NCI-H1694 (cell line): ENCODE data around the gene NDUFA13.

ENCODE experiments used
- DNase-seq: peaks from one replicate; lab custom pipeline; 2025; lab: John Stamatoyannopoulos, UW

The NDUFA13 gene

DNA sequence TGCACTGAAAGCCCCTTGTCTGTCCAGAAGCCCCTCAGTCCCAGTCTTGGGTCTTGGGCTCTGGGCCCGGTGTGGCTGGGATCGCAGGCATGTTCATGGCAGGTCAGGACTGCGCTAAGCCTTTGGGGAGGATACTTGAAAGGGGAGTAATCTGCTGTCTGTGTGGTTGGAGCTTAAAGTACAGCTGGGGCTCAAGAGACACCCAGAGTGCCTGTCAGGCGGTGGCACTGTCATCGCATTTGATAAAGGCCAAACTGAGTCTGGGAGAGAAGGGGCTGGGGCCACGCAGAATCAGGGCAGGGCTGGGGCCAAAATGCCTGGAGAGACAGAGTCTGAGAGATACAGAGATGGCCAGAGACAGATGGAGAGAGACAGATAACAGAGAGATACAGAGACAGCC lies 17.8 kb downstream of the NDUFA13 start:
- DNase-seq: no peak

DNA sequence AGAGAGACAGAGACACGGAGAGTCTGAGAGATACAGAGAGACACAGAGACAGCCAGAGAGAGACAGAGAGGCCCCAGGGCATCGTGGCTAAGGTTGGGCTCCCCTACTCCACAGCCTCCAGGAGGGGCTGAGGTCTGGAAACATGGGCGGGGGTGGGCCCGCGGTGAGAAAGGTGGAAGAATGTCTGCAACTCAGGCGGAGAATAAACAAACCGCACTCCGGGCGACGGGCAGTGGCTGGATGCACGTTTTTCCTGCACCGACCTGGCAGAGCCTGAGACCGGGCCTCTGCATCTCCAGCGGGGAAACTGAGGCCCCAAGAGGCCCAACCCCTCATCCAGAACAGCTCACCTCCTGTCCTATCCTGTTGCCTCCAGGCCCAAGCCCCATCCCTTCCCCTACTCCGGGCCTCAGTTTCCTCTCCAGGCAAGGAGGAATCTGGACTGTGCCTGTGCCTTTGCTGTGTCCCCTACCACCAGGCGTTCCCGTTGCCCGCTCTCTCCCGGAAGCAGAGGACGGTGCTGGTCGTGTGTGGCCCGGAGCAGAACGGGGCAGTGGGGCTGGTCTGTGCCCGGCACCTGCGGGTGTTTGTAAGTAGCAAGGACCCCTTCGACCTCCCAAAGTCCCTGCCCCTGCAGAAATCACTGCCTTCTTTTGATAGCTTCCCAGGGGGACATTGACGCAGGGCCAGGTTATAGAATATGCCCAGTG lies 18.7 kb downstream of the NDUFA13 start:
- DNase-seq: no peak

DNA sequence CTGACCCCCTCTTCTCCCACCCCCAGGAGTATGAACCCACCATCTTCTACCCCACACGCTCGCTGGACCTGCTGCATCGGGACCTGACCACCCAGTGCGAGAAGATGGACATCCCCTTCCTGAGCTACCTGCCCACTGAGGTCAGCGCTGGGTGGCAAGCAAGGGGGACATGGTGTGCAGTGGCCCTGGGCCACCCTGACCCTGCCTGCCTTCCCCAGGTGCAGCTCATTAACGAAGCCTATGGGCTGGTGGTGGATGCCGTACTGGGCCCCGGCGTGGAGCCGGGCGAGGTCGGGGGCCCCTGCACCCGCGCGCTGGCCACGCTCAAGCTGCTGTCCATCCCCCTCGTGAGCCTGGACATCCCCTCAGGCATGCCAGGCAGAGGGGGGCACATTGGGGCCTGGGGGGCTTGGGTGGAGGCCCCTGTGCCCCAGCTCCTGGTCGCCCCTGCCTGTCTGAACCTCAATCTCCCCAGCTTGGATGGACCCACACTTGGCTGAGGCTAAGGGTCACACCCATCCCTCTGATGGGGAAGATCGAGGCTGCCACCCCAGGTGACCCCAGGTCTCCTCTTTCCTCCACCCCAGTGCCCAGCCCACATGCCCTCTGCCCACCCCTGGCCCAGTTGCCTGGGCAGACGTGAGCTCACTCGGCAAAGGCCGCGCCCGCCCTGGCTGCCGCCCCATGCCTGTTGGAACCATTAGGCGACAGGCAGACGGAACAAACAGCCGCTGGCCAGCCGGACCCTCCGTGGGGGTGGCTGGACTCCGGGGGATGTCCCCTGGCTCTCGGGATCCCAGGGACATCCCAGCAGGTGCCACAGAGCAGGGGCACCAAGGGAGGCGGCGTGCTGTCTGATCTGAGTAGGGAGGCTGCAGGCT lies 19.5 kb downstream of the NDUFA13 start:
- no peak for DNase-seq

DNA sequence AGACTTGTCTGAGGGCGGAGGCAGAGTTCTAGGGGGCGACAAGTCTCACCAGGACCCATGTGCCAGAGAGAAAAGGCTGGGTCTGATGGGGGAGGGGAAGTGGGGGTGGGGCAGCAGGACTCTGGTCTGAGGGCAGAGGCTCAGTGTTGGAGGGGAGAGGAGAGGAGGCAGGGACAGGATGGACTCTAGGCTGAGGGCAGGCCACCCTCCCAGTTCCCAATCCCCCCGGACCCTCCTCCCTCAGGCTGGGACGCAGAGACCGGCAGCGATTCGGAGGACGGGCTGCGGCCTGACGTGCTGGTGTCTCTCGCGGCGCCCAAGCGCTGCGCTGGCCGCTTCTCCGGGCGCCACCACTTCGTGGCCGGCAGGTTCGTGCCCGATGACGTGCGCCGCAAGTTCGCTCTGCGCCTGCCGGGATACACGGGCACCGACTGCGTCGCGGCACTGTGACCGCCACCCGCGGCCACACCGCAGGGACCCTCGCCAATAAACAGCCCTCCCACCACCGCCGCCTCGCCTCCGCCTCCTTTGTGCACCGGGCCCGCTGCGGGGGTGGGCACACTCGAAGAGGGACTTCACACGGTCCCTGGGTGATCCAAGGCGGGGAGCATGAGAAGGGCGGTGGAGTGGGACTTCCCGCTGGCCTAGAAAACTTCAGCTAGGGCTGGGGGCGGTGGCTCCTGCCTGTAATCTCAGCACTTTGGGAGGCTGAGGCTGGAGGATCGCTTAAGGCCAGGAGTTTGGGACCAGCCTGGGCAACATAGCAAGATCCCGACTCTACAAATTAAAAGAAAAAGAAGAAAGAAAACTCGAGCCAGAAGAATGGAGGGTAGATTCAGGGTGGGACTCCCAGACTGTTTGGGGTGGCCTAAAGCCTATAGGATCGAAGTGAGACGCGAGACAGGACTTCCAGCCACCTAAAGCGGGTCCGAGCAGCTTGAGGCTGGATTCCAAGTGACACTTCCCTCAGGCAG lies 21.3 kb downstream of the NDUFA13 start:
- no peak for DNase-seq

DNA sequence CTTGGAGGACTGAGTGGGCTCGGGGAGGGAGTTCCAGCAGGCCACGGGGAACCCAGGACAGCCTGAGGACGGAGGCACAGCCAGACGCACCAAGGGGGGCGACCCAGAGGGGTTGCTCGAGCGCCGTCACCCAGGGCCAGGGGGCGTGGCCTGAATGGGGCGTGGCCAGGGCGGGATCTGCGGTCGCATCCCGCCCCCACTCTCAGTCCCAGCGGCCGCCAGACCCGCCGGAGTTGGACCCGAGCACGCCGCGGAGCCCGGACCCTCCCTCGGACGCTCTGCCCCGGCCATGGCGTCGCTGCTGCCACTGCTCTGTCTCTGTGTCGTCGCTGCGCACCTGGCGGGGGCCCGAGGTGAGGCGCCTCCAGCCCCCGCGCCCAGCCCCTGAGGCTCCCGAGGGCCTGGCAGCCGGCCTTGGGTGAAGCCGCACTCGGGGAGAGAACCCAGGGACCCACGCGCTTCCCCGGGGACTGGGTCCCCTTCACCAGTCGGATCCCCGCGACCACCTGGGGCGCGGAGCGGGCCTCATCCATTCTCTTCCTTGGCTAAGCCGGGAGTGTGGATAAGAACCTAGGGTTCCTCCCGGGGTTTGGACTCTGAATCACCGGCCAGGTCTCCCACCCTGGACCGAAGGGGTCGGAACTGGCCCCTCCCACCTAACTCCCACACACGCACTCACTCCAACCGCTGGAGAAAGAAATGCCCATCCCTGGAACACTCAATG lies 22.2 kb downstream of the NDUFA13 start, which contains the start of gene CILP2:
Gene CILP2 (plus strand): TSS at position 205 of the 724 bp plus-strand sequence. CDS start 85 bp downstream, at position 290.
- peak; percentile 19 for DNase-seq

DNA sequence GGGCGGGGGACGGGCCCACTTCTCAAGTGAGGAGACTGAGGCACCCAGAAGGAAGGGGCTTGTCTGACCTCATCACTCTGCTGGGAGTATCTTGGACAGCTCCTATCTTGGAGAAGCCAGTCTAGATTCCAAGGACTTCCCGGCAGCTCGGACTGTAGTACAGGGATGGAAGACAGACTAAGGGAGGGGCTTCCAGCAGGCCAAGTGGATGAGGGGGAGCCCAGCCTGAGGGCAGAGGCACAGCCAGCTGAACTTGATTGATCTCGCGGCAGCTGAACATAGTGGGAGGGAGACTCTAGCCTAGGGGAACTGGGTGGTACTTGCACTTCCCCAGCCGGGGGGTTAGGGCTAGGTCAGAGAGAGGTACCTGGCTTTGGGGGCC lies 22.8 kb downstream of the NDUFA13 start:
- no peak for DNase-seq

DNA sequence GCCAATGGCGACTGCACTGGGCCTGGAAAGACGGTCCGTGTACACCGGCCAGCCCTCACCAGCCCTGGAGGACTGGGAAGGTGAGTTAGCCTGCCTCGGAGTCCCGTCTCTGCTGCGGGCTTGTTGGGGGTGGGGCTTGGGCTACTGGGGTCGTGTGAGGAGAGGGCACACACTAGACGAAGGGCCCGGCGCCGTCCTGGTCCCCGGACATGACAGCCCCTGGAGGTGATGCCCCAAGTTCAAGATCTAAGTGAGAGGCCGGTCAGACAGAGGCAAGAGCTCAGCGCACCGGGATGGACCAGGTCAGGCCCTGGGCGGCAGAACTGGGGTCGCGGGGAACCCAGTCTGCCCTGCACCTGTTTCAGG lies 23.7 kb downstream of the NDUFA13 start:
- DNase-seq: no peak

DNA sequence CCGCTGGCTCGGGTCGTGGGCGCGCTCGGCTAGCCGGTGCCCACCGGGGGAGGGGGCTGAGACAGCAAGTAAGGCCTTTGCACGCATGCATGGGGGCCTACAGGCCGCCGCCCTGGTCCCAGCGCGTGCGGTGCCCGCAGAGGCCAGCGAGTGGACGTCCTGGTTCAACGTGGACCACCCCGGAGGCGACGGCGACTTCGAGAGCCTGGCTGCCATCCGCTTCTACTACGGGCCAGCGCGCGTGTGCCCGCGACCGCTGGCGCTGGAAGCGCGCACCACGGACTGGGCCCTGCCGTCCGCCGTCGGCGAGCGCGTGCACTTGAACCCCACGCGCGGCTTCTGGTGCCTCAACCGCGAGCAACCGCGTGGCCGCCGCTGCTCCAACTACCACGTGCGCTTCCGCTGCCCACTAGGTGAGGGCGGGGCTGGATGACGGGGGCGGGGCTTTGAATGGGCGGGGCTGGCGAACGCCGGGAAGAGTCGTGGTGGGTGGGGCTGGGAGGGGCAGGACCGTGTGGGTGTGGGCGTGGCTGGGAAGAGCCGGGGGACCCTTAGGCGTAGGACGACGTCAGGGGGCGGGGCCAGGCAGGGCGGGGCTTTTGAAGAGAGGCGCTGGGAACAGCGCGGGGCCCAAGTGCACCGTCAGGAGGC lies 24.2 kb downstream of the NDUFA13 start:
- no peak for DNase-seq

DNA sequence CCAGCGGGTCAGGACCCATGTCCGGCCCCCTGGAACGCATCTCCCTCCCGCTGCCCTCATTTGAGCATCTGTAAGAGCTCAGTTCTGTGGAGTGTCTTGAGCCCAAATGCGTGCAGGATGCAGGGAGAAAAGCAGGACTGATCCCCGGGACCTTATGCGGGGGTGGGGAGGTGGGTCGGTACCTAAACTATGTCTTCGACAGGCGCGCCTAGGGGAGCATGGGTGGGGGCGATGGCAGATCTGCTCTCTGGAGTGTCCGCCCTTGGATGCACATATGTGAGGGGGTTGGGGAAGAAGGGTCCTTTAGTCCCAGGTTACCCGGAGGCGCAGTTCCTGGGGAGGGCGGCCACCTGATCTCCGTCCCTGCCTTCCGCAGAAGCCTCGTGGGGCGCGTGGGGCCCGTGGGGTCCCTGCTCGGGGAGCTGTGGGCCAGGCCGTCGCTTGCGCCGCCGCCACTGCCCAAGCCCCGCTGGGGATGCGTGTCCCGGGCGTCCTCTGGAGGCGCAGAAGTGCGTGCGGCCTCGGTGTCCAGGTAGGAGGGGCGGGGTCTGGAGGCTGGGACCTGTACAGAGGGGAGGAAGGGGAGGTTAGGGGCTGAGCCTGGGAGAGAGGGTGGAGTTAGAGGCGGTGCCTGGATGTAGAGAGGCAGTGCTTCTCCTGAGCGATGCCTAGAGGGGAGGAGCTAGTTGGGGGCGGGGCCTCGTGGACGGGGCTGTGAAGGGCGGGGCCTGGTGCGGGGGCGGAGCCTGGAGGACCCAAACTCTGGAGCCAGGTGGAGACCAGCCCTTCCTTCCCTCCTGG lies 24.9 kb downstream of the NDUFA13 start:
- no peak for DNase-seq

DNA sequence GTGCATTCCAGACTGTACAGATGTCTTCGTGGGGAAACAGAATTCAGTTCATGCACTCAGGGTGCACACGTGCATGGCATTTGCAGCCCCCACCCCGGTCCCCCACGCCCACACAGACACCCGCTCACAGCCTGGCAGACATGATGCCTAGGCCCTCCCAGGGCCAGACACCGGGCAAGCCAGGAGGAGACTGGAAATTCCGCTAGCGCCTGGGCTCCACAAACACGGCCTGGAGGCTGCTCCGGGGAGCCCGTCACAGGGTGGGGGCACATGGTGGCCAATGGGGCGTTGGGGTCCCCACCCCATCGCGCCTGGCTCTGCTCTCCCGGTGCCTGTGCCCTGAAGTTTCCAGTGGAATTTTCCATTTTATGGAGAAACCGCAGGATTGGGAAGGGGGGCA lies 25.6 kb downstream of the NDUFA13 start:
- DNase-seq: no peak

DNA sequence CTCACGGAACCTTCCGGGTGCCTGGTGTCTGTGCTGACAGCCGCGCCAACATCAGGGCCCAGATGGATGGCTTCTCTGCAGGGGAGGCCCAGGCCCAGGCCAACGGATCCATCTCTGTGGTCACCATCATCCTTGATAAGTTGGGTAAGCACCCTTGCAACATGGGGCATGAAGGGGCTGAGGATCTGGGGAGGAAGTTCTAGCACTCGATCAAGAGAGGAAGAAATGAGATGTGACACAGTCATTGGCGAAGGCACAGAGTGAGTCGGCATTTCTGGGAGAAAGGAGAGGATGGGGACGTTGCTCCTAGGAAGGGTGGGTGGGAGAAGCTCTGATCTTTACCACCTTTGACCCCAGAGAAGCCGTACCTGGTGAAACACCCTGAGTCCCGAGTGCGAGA lies 26.5 kb downstream of the NDUFA13 start:
- no peak for DNase-seq

DNA sequence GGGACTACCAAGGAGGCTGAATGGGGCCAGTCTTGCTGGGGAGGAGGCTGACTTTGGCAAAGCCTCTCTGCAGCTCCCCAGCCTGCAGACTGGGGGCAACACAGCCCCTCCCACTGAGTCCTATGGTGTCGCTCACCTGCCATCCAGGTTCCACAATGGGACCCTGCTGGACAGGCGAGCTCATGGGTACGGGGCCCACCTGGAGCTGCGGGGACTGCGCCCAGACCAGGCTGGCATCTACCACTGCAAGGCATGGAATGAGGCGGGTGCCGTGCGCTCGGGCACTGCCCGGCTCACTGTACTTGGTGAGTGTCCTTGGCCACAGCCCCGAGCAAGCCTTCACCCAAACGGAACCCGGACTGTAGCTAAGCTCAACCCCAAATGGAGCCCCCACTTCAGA lies 27.1 kb downstream of the NDUFA13 start:
- DNase-seq: no peak

DNA sequence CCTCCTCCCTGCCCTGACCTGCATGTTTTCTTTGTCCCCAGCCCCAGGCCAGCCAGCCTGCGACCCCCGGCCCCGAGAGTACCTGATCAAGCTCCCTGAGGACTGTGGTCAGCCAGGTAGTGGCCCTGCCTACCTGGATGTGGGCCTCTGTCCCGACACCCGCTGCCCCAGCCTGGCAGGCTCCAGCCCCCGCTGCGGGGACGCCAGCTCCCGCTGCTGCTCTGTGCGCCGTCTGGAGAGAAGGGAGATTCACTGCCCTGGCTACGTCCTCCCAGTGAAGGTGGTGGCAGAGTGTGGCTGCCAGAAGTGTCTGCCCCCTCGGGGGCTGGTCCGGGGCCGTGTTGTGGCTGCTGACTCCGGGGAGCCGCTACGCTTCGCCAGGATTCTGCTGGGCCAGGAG lies 27.6 kb downstream of the NDUFA13 start:
- DNase-seq: no peak

DNA sequence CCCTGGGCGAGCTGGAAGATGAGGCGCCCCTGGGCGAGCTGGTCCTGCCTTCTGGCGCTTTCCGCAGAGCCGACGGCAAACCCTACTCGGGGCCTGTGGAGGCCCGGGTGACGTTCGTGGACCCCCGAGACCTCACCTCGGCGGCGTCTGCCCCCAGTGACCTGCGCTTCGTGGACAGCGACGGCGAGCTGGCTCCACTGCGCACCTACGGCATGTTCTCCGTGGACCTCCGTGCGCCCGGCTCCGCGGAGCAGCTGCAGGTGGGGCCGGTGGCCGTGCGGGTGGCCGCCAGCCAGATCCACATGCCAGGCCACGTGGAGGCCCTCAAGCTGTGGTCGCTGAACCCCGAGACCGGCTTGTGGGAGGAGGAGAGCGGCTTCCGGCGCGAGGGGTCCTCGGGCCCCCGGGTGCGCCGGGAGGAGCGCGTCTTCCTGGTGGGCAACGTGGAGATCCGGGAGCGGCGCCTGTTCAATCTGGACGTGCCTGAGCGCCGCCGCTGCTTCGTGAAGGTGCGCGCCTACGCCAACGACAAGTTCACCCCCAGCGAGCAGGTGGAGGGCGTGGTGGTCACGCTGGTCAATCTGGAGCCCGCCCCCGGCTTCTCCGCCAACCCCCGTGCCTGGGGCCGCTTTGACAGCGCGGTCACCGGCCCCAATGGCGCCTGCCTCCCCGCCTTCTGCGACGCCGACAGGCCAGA lies 28.4 kb downstream of the NDUFA13 start:
- DNase-seq: no peak

DNA sequence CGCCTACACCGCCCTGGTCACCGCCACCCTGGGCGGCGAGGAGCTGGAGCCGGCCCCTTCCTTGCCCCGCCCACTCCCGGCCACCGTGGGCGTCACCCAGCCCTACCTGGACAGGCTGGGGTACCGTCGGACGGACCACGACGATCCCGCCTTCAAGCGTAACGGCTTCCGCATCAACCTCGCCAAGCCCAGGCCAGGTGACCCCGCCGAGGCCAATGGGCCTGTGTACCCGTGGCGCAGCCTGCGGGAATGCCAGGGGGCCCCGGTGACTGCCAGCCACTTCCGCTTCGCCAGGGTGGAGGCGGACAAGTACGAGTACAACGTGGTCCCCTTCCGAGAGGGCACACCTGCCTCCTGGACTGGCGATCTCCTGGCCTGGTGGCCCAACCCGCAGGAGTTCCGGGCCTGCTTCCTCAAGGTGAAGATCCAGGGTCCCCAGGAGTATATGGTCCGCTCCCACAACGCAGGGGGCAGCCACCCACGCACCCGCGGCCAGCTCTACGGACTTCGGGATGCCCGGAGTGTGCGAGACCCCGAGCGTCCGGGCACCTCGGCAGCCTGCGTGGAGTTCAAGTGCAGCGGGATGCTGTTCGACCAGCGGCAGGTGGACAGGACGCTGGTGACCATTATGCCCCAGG lies 29.0 kb downstream of the NDUFA13 start:
- DNase-seq: no peak

DNA sequence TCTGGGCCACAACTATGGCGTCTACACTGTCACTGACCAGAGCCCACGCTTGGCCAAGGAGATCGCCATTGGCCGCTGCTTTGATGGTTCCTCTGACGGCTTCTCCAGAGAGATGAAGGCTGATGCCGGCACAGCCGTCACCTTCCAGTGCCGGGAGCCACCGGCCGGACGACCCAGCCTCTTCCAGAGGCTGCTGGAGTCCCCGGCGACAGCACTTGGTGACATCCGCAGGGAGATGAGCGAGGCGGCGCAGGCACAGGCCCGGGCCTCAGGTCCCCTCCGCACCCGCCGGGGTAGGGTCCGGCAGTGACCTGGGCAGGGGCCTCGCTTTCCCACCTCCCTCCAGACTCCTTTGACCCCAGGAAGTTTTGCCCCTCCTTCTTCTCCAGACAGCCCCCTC lies 29.7 kb downstream of the NDUFA13 start:
- no peak for DNase-seq

DNA sequence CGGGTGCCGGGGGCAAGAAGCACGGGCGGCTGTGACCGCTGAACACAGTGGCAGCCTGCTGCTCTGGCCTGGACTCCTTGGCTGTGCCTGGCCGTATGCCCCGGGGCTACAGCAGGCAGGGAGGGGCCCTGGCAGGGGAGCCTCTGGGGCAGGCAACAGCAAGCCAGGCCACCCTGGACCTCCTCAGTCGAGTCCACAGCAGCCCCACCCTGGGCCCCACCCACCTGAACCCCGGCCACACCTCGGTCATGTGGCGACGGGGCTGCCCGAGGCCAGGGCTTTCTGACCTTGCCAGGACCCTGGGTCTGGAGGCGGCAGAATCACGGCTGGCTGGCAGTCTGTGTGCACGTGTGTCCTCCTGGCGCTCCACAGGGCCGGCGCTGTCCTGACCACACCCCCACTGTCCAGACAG lies 30.7 kb downstream of the NDUFA13 start:
- DNase-seq: no peak

DNA sequence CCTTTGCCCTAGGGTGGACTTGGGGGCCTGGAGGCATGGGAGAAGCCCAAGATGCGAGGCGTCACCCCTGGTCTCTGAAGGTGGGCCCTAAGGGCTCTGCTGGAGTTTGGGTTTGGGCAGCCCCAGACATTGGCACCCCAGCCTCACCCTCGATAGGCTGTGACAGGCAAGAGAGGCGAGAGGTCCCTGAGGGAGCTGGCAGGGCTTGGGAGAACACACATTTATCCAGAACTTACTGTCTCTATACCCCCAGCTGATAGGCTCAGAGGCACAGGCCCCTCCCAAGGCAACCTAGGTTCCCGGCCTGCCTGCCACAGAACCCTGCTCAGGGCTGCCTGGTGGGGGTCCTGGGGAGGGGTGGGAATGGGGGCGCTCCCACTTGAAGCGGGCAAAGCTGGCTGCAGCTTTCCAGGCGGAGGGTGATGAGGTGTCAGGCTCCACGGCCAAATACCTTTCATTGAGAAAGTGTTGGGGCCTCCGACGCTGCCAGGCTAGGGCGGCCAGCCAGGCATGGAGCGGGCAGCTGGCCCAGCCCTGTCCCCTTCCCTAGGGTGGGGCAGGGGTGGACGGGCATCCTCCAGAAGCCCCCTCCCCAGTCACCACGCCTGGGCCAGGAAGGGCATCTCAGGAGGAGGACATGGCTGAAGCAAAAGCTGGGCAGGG lies 31.8 kb downstream of the NDUFA13 start:
- DNase-seq: no peak
